SW 1271 (cell line): ENCODE data around the gene TAF11L13.
"Not testable (repeated sequence)": the region's sequence is repeated elsewhere in the genome, so short reads cannot be mapped to it uniquely, and the experiment has no call there.

Source experiments
- DNase-seq, 2 experiments: peaks; one replicate each; lab custom pipeline; 2025; lab: John Stamatoyannopoulos, UW

Gene TAF11L13

GRCh38 chr5:17631788-17632187 is at the start of gene TAF11L13:
TSS of gene TAF11L13 (plus strand) at chr5:17632088.
- DNase-seq = not testable (repeated sequence)

DNA sequence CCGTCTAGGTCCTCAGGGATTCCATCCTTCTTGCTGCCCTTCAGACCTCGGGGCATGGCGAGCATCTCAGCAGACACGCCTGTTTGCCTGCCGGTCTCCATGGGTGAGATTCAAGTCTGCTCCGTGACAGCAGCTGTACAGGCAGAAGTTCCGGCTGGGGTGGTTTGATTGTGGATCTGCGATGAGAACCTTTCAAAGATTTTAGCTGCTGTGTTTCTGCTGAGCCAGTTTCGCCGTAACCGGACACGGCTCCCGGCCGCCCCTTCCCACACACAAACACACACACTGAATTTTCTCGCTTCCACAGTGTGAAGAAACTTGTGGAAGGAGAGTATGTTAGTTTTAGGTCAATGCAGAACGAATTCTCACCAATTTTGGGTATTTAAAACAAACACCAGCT is 46.2 kb upstream of the TAF11L13 start, which contains the start of gene TAF11L7:
Gene TAF11L7, minus strand, starts transcription at position 101 of the 400 bp plus-strand sequence.
- not testable (repeated sequence) for DNase-seq

GRCh38 chr5:17590860-17591259 is 41.0 kb upstream of the TAF11L13 start, which contains the start of gene TAF11L8:
TSS of gene TAF11L8 (minus strand) at chr5:17590960.
- DNase-seq = not testable (repeated sequence)

DNA sequence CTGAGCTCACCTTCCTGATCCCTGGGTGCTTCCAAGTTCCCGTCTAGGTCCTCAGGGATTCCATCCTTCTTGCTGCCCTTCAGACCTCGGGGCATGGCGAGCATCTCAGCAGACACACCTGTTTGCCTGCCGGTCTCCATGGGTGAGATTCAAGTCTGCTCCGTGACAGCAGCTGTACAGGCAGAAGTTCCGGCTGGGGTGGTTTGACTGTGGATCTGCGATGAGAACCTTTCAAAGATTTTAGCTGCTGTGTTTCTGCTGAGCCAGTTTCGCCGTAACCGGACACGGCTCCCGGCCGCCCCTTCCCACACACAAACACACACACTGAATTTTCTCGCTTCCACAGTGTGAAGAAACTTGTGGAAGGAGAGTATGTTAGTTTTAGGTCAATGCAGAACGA is 37.6 kb upstream of the TAF11L13 start, which contains the start of gene TAF11L9:
Gene TAF11L9, minus strand, starts transcription at position 140 of the 400 bp plus-strand sequence.
- not testable (repeated sequence) for DNase-seq

DNA sequence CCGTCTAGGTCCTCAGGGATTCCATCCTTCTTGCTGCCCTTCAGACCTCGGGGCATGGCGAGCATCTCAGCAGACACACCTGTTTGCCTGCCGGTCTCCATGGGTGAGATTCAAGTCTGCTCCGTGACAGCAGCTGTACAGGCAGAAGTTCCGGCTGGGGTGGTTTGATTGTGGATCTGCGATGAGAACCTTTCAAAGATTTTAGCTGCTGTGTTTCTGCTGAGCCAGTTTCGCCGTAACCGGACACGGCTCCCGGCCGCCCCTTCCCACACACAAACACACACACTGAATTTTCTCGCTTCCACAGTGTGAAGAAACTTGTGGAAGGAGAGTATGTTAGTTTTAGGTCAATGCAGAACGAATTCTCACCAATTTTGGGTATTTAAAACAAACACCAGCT is 34.2 kb upstream of the TAF11L13 start, which contains the start of gene TAF11L10:
Gene TAF11L10, minus strand, starts transcription at position 101 of the 400 bp plus-strand sequence.
- not testable (repeated sequence) for DNase-seq

DNA sequence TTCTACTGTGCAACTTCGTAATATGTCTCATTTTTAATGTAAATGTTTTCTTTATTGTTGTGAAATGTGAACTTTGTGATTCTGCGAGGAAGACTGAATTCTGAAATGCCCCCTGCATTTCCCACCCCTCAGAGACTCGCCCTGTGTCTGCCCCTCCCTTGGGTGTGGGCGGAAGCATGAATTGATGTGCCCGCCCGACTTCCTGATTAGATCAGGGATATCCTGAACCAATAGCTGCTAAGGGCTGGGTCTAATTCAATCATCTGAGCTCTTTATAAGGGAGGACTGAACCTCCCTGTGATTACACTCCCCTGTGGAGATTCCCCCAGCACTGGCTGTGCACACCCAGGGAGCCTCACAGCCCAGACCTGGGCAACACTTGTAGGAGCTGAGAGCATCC is 28.0 kb upstream of the TAF11L13 start, which contains the start of gene TAF11L11:
Gene TAF11L11, plus strand, starts transcription at position 304 of the 400 bp plus-strand sequence.
- DNase-seq = not testable (repeated sequence)

DNA sequence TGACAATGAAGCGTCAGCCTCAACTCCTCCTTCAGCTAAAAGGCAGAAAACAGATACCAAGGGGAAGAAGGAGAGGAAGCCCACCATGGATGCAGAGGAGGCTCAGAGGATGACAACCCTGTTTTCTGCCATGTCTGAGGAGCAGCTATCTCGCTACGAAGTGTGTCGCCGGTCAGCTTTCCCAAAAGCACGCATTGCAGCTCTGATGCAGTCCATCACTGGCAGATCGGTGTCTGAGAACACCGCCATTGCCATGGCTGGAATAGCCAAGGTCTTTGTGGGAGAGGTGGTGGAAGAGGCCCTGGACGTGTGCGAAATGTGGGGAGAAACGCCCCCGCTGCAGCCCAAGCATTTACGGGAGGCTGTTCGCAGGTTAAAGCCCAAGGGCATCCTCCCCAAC is 26.9 kb upstream of the TAF11L13 start:
- no peak for DNase-seq

GRCh38 chr5:17607461-17607860 is 24.4 kb upstream of the TAF11L13 start:
- not testable (repeated sequence) for DNase-seq

DNA sequence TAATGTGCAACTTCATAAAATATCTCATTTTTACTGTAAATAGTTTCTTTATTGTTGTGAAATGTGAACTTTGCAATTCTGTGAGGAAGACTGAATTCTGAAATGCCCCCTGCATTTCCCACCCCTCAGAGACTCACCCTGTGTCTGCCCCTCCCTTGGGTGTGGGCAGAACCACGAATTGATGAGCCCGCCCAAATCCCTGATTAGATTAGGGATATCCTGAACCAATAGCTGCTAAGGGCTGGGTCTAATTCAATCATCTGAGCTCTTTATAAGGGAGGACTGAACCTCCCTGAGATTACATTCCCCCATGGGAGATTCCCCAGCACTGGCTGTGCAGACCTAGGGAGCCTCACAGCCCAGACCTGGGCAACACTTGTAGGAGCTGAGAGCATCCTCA is 21.8 kb upstream of the TAF11L13 start, which contains the start of gene TAF11L12:
Gene TAF11L12, plus strand, starts transcription at position 301 of the 400 bp plus-strand sequence.
- not testable (repeated sequence) for DNase-seq

DNA sequence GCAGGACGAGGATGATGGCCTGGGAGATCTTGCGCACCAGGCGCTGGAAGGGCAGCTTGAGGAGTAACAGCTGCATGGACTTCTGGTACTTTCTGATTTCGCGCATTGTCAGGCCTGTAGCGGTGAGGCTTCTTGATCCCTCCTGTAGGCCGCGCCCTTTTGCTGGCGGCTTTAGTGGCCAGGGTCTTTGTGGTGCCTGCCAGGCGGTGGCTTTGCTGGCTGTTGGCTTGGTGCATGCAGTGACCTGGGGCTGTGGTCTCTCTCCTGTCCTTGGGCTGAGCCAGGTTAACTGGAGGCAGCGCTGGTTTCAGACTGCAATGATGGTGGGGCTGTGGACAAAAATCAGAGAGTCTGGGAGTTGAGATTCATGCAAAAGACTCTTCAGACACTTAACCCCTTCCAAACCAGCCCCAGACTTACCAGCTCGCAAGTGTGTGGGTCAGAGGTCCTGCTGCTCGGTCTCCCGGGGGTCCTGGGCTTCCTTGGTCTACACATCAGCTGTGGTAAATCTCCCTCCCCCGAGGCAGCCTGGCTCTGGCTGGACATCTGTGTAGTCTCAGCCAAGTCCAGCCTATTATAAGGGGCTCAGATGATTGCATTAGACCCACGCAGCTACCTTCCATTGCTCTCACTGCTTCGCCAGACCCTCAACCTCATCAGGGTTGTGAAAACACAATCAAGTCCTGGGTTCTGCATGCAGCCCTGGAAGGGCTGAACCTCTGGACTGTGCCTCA is 16.8 kb upstream of the TAF11L13 start:
- no peak for DNase-seq

GRCh38 chr5:17619354-17619753 is 12.5 kb upstream of the TAF11L13 start:
- no peak for DNase-seq

- DNase-seq = no peak
These were observed 11.3 kb upstream of the TAF11L13 start for GRCh38 chr5:17620627-17621026.

DNA sequence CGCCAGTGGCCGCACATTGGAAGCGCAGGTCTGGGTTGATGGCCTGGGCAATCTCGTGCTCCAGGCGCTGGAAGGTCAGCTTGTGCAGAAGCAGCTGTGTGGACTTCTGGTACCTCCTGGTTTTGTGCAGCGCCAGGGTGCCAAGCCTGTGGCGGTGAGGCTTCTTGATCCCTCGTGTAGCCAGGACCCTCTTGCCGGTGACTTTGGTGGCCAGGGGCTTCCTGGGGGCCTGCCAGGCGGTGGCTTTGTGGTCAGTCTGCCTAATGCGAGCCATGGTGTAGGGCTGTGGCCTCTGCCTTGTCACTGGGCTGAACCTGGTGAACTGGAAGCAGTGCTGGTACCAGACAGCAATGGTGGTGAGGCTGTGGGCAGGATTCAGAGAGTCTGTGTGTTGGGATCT is 6.2 kb upstream of the TAF11L13 start:
- DNase-seq = no peak

- no peak for DNase-seq
These were observed 2.3 kb downstream of the TAF11L13 start, which contains the start of gene TAF11L14 for GRCh38 chr5:17634160-17634559. TSS of gene TAF11L14 (plus strand) at chr5:17634460.

GRCh38 chr5:17649232-17649631 is 17.3 kb downstream of the TAF11L13 start:
- DNase-seq = not testable (repeated sequence)

DNA sequence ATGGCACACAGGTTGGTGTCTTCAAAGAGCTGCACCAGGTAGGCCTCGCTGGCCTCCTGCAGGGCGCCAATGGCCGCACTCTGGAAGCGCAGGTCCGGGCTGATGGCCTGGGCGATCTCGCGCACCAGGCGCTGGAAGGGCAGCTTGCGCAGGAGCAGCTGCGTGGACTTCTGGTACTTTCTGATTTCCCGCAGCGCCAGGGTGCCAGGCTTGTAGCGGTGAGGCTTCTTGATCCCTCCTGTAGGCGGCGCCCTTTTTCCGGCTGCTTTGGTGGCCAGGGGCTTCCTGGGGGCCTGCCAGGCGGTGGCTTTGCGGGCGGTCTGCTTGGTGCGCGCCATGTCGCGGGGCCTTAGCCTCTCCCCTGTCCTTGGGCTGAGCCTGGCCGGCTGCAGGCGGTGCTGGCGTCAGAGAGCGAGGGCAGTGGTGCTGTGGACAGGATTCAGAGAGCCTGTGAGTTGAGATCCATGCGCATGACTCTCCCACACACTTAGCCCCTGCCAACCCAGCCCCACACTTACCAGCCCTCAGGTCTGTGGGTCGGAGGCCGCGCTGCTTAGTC is 23.4 kb downstream of the TAF11L13 start:
- DNase-seq = not testable (repeated sequence)

DNA sequence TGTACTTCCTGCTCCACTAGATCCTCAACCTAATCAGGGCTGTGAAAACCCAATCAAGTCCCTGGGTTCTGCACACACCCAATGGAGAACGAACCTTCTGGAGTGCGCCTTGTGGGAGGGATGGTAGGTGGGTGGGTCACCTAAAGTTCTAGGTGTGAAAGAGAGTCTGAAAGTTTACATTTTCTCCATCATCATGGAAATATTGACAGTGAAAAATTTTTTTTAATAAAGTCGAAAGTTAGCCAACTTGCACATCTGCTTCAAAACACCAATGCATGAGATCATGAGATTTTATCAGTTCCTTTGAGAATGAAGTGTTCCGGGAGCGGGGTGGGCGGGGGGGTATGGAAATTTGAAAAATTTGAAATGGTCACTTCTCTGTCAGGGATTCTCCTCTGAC is 24.0 kb downstream of the TAF11L13 start:
- DNase-seq = no peak

DNA sequence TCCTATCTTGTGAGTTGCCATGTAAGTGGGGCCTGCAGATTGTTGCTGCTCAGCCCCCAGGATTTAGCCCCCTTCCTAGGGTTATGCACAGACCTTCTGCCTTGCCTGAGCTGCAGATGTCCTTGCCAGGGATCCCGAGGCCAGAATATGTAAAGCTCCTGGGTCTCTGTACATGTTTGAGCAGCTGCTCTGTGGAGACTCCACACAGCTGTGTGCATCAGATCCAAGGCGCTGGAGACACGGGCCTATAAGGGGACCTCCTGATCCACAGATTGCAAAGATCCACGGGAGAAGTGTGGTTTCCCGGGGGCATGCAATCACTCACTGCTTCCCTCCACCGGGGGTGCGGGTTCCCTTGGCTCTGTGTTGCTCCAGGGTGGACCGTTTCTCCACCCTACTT is 31.3 kb downstream of the TAF11L13 start:
- no peak for DNase-seq

- no peak for DNase-seq
These were observed 33.9 kb downstream of the TAF11L13 start for GRCh38 chr5:17665836-17666235.

DNA sequence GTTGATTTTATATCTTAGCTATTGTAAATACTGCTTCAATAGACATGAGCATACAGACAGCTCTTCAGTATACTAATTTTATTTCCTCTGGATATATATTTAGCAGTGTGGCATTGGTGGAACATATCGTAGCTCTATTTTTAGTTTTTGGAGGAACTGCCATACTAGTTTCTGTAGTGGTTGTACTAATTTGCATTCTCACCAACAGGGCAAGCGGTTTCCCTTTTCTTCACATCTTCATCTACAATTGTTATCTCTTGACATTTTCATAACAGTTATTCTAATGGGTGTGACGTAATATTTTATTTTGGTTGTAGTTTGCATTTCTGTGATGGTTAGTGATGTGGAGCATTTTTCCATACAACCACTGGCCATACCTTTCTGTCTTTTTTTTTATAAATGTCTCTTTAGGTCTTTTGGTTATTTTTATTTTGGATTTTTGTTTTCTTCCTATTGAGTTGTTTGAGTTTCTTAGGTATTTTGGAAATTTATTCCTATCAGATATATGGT is 34.9 kb downstream of the TAF11L13 start:
- no peak for DNase-seq

GRCh38 chr5:17670353-17670752 is 38.5 kb downstream of the TAF11L13 start:
- DNase-seq = no peak

DNA sequence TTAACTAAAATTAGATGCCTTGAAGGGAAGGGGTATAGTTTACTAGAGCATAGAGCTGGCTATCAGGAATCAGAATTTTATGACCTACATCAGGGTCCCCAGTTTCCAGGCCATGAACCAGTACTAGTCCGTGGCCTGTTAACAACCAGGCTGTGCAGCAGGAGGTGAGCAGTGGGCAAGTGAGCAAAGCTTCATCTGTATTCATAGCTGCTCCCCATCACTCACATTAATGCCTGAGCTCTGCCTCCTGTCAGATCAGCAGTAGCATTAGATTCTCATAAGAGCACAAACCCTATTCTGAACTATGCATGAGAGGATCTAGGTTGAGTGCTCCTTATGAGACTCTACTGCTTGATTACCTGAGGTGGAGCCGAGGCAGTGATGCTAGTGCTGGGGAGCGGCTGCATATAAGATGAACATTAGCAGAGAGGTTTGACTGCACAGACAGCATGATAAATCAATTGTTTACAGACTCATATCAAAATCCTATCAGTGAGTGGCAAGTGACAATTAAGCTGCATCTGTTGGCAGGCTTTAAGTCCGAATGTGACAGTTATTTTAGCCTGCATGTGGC is 47.0 kb downstream of the TAF11L13 start:
- DNase-seq = no peak
